CD8-positive, alpha-beta memory T cell (primary cell): ENCODE measurements around the gene TMEM174. TPM values are rescaled to one million over a fixed set of nuclear protein-coding genes. Genes with fewer than 3 reads are reported as not detected.
A peak's percentile ranks its signal among the peaks of the same experiment; 100 is the strongest.

Experiments used
- CTCF ChIA-PET: fragments of 350-600 bp; sonication (Branson Sonifier 250); formaldehyde crosslinking; loops from one replicate; lab custom pipeline; 2021; ENCODE audit warnings: antibody characterized with exemption; lab: Charles Lee
- POLR2A ChIA-PET: fragments of 350-600 bp; sonication (Branson Sonifier 250); formaldehyde crosslinking; loops from one replicate; lab custom pipeline; 2021; ENCODE audit warnings: antibody characterized with exemption; lab: Charles Lee
- DNase-seq, 5 donors: peaks; one replicate each; pipeline versions ENCODE4 v3.0.0 to v3.0.0-alpha.2; 2020 to 2022; ENCODE audit warnings: mixed read lengths in 1 of 5
- H3K27ac ChIP-seq: one replicate; pipeline ENCODE4 v1.7.0; 2013; ENCODE audit warnings: low read depth, mild to moderate bottlenecking, low read length, moderate library complexity
- H3K27me3 ChIP-seq: 2 replicates; pipeline ENCODE4 v1.7.0; 2013; ENCODE audit warnings: low read length, mild to moderate bottlenecking; ENCODE audit not compliant: insufficient read depth, poor library complexity, severe bottlenecking
- H3K36me3 ChIP-seq: 2 replicates; pipeline ENCODE4 v1.7.0; 2013; ENCODE audit warnings: mild to moderate bottlenecking, low read length, moderate library complexity; ENCODE audit not compliant: insufficient read depth
- H3K4me1 ChIP-seq: 2 replicates; pipeline ENCODE4 v1.7.0; 2013; ENCODE audit warnings: mild to moderate bottlenecking, low read length, moderate library complexity; ENCODE audit not compliant: insufficient read depth
- H3K4me3 ChIP-seq: 2 replicates; pipeline ENCODE4 v1.7.0; 2013; ENCODE audit warnings: mild to moderate bottlenecking, low read length
- H3K9me3 ChIP-seq: 2 replicates; pipeline ENCODE4 v1.7.0; 2013; ENCODE audit warnings: mild to moderate bottlenecking, low read length
- H3K27ac Mint-ChIP-seq, 8 donors: one replicate each; pipeline ENCODE4 v1.8.0; 2020 to 2021; ENCODE audit warnings: mixed read lengths in 8 of 8, mild to moderate bottlenecking in 6 of 8, inconsistent platforms in 3 of 8, moderate library complexity in 3 of 8
- H3K27me3 Mint-ChIP-seq, 2 donors: one replicate each; pipeline ENCODE4 v1.8.0; 2020 to 2021; ENCODE audit warnings: mixed read lengths in 2 of 2, mild to moderate bottlenecking in 1 of 2, moderate library complexity in 1 of 2
- H3K36me3 Mint-ChIP-seq, 3 donors: one replicate each; pipeline ENCODE4 v1.8.0; 2020 to 2021; ENCODE audit warnings: mixed read lengths in 3 of 3, inconsistent platforms in 1 of 3, mild to moderate bottlenecking in 1 of 3
- H3K4me1 Mint-ChIP-seq, 3 donors: one replicate each; pipeline ENCODE4 v1.8.0; 2020 to 2021; ENCODE audit warnings: mixed read lengths in 3 of 3, inconsistent platforms in 1 of 3, mild to moderate bottlenecking in 1 of 3
- H3K4me3 Mint-ChIP-seq, 7 donors: one replicate each; pipeline ENCODE4 v1.8.0; 2020 to 2021; ENCODE audit warnings: mixed read lengths in 7 of 7, mild to moderate bottlenecking in 6 of 7, moderate library complexity in 4 of 7, inconsistent platforms in 2 of 7
- H3K9me3 Mint-ChIP-seq, 5 donors: one replicate each; pipeline ENCODE4 v1.8.0; 2020 to 2022; ENCODE audit warnings: mixed read lengths in 5 of 5, mild to moderate bottlenecking in 3 of 5, moderate library complexity in 2 of 5, inconsistent platforms in 1 of 5
- polyA plus RNA-seq: library from polyadenylated mRNA; unstranded; fragments of 300-500 nt; fragmentation: Illumina TruSeq; gene quantifications from one replicate; pipeline ENCODE4 v1.2.3, GENCODE V29; 2021
- total RNA-seq, 2 experiments: library from RNA; stranded (reverse); gene quantifications; one replicate each; pipeline ENCODE4 v1.2.3, GENCODE V29; 2021

The TMEM174 gene
- total and polyA plus RNA-seq, 3 experiments from 2014 or later, result not detected

DNA sequence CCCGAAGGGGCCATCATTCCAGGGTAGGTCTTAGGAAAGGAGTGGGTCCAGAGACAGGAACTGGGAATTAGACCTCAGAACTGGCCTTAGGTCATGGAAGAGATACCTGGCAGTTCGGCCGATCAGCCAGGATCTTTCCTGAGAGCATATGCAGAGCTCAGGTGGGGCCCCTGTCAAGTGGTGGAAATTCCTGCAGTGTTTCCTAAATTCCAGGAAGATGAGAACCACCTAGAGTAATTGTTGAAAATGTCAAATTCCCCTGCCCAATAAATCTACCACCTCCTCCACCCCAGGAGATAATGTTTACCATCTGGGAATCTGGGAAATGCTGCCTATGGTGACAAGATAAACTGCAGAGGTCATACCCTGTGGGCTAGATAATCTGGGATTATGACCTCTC is 38.0 kb upstream of the TMEM174 start:
- H3K4me3 Mint-ChIP-seq, result no peak overlapping the region
- H3K27me3 ChIP-seq, result peaks cover 15% of the 10 kb centered on the region
- no peaks in the 10 kb centered on the region for H3K9me3 Mint-ChIP-seq
- DNase-seq, result no peak
- no peak overlapping the region for H3K4me3 ChIP-seq
- H3K27me3 Mint-ChIP-seq, result peaks cover 9 to 43% of the 10 kb centered on the region in 2 donors
- no peak overlapping the region for H3K27ac ChIP-seq
- H3K4me1 ChIP-seq, result no peaks in the 10 kb centered on the region
- ChIA-PET CTCF (no interaction called here), POLR2A (no interaction called here)
- no peaks in the 10 kb centered on the region for H3K9me3 ChIP-seq
- H3K4me1 Mint-ChIP-seq, result peaks cover 0 to 5% (median 0%) of the 10 kb centered on the region in 3 donors
- H3K36me3 Mint-ChIP-seq, result no peaks in the 10 kb centered on the region
- H3K36me3 ChIP-seq, result no peaks in the 10 kb centered on the region
- peak overlapping the region in 1 of 8 donors; percentile 77 for H3K27ac Mint-ChIP-seq

DNA sequence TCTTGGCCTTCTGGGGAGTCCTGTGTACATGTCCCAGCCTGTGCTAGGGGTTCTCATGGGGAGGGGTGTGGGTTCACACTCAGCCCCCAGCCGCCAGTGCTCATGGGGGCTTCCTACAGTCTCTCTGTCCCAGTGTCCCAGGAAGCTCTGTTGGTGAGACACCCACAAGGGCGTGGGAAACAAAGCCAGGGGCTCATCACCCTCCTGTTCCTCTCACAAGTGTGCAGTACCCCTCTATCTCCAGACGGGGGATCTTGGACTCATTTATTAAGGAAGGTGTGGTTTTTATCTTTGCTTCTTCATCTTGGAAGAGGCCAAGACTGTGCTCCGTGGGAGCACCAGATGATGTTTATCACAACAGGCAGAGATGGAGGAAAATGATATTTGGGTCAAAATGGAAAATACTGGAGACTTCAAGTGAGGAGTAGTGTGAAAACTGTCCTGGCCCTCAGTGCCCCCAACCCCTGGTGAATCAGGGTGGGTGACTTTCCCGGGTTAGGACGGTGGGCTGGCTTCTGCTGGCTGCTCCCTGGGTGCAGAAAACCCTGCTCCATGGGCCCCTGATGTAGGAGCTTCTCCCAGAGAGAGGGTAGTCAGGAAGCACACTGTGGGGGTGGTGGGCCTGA is 37.5 kb upstream of the TMEM174 start:
- ChIA-PET POLR2A (no interaction called here), CTCF (no interaction called here)
- no peaks in the 10 kb centered on the region for H3K9me3 ChIP-seq
- Mint-ChIP-seq H3K4me1 (peaks cover 0 to 5% (median 0%) of the 10 kb centered on the region in 3 donors), H3K36me3 (no peaks in the 10 kb centered on the region), H3K9me3 (no peaks in the 10 kb centered on the region), H3K27me3 (peaks cover 9 to 39% of the 10 kb centered on the region in 2 donors), H3K4me3 (no peak overlapping the region), H3K27ac (no peak overlapping the region)
- peaks cover 15% of the 10 kb centered on the region for H3K27me3 ChIP-seq
- no peak overlapping the region for H3K27ac ChIP-seq
- H3K36me3 ChIP-seq, result no peaks in the 10 kb centered on the region
- DNase-seq, result no peak
- H3K4me3 ChIP-seq, result no peak overlapping the region
- H3K4me1 ChIP-seq, result no peaks in the 10 kb centered on the region

DNA sequence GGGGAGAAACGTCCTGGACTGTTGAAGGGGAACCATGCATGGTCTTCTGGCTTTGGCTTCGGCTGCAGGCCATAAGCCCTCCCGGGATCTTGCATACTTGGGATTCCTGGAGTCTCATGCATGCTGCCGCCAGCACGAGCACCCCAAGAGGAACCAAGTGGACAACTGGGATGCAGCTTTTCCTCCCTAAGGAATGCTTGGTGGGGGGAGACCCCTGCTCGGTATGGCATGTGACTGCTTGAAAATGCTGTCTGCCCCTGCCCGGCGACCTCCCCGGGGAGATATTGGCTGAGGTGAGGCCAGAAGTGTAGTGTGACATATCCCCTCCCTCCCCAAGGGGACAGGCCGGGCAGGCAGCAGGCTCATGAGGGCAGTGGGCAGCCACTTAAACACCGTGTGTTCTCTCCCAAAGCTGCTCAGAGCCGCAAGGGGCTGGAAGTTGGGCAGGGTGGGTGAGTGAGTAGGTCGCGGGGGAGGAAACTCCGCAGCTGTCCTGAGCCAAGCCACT is 36.9 kb upstream of the TMEM174 start:
- Histone ChIP-seq H3K4me1 (no peaks in the 10 kb centered on the region), H3K36me3 (no peaks in the 10 kb centered on the region), H3K27me3 (peaks cover 15% of the 10 kb centered on the region), H3K27ac (no peak overlapping the region), H3K9me3 (no peaks in the 10 kb centered on the region), H3K4me3 (no peak overlapping the region)
- DNase-seq, result no peak
- Mint-ChIP-seq H3K4me3 (no peak overlapping the region), H3K27ac (no peak overlapping the region), H3K4me1 (peaks cover 0 to 5% (median 0%) of the 10 kb centered on the region in 3 donors), H3K27me3 (peaks cover 6 to 40% of the 10 kb centered on the region in 2 donors), H3K9me3 (no peaks in the 10 kb centered on the region), H3K36me3 (no peaks in the 10 kb centered on the region)
- ChIA-PET CTCF (no interaction called here), POLR2A (no interaction called here)

DNA sequence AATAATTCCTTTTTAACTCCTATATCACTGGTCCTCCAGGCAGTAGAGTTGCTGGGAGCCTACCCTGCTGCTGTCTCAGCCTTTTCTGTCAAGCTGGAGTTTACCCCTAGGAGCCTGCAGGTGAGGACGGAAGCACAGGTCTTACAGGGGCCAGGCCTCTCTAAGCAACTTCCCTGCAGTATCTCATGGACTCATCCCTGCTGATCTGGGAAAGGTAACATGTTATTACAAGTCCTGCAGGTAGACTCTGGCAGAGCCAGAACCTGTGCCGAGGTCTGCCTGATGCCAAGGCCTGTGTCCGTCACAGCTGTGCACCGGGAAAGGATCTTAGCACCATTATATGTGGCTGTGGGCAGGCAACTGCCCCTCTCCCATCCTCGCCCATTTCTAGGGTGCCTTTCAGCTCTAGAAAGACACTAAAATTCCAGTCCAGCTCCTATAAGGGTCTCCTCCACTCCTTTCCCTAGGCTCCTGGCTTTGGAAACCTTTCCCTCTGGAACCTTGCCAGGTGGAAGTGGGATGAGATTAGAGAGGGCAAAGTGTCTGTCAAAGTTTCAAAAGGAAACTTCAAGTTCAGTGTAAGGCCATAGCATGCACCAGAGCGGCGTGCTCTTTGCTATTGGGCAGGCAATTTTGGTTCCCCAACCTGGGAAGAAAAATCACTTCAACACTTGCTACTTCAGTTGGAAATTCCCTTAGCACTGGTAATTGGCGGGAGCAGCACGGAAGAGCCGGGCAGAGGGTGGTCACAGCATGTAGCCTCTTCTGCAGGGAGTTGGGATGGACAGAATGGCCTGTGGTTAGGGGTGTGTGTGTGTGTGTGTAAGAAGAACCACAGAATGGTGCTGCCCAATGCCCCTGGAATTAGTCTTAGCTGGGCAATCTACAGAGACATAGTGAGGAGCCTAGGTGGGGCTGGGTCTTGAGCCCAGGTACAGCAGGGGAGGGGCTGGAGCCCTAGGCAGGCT is 35.1 kb upstream of the TMEM174 start:
- no peak overlapping the region for H3K27ac ChIP-seq
- ChIA-PET POLR2A (no interaction called here), CTCF (no interaction called here)
- H3K4me1 ChIP-seq, result no peaks in the 10 kb centered on the region
- no peak overlapping the region for H3K4me3 Mint-ChIP-seq
- H3K36me3 ChIP-seq, result no peaks in the 10 kb centered on the region
- no peaks in the 10 kb centered on the region for H3K36me3 Mint-ChIP-seq
- H3K4me1 Mint-ChIP-seq, result peaks cover 0 to 5% (median 0%) of the 10 kb centered on the region in 3 donors
- no peaks in the 10 kb centered on the region for H3K9me3 Mint-ChIP-seq
- no peak overlapping the region for H3K4me3 ChIP-seq
- no peak overlapping the region for H3K27ac Mint-ChIP-seq
- DNase-seq, result no peak
- H3K9me3 ChIP-seq, result no peaks in the 10 kb centered on the region
- H3K27me3 Mint-ChIP-seq, result peaks cover 13 to 52% of the 10 kb centered on the region in 2 donors
- peaks cover 15% of the 10 kb centered on the region for H3K27me3 ChIP-seq

DNA sequence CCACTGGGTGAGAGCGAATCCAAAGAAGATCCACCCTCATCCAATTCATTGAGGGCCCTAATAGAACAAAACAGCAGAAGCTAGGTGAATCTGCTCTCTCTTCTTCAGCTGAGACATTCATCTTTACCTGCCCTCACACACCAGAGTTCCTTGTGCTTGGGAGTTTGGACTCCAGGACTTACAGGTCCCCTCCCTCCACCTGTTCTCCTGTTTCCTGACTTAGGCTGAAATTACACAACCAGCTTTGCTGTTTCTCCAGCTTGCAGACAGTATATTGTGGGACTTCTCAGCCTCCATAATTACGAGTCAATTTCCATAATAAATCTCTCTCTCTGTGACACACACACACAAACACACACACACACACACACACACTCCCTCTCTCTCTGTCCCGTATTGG is 33.5 kb upstream of the TMEM174 start:
- POLR2A ChIA-PET, result no interaction called here
- no peak overlapping the region for H3K27ac Mint-ChIP-seq
- H3K27me3 Mint-ChIP-seq, result peaks cover 16 to 60% of the 10 kb centered on the region in 2 donors

DNA sequence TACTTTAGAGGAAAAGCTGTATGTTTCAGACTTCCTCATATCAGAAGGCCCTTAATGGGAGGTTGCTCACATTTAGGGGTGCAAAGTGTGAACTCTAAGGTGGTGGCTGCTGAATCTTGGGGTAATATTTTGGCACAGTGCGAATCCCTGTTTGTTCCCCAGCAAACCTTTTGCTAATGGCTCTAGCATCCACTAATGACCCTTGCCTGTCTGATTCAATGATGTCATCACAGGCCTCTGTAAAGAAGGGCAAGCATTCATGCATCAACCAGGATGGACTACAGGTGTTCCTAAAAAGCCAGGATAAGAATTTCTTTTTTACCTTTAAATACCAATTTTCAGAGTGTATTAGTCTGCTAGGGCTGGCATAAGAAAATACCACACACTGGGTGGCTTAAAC is 32.2 kb upstream of the TMEM174 start:
- Mint-ChIP-seq H3K27ac (no peak overlapping the region), H3K36me3 (peaks cover 0 to 5% (median 0%) of the 10 kb centered on the region in 3 donors), H3K9me3 (no peaks in the 10 kb centered on the region), H3K4me1 (no peaks in the 10 kb centered on the region), H3K4me3 (no peak overlapping the region), H3K27me3 (peaks cover 19 to 56% of the 10 kb centered on the region in 2 donors)
- H3K4me3 ChIP-seq, result no peak overlapping the region
- ChIA-PET POLR2A (no interaction called here), CTCF (no interaction called here)
- H3K27me3 ChIP-seq, result peaks cover 15% of the 10 kb centered on the region
- no peaks in the 10 kb centered on the region for H3K36me3 ChIP-seq
- H3K27ac ChIP-seq, result no peak overlapping the region
- no peak for DNase-seq
- no peaks in the 10 kb centered on the region for H3K4me1 ChIP-seq
- no peaks in the 10 kb centered on the region for H3K9me3 ChIP-seq

More for the DNA sequence above, 33.5 kb upstream of the TMEM174 start:
- Mint-ChIP-seq H3K4me3 (no peak overlapping the region), H3K4me1 (peaks cover 0 to 5% (median 0%) of the 10 kb centered on the region in 3 donors), H3K36me3 (peaks cover 0 to under 1% (median 0%) of the 10 kb centered on the region in 3 donors), H3K9me3 (no peaks in the 10 kb centered on the region)
- no peak overlapping the region for H3K4me3 ChIP-seq
- H3K27me3 ChIP-seq, result peaks cover 15% of the 10 kb centered on the region
- no peaks in the 10 kb centered on the region for H3K4me1 ChIP-seq
- no peaks in the 10 kb centered on the region for H3K36me3 ChIP-seq
- no peak overlapping the region for H3K27ac ChIP-seq
- CTCF ChIA-PET, result no interaction called here
- DNase-seq, result no peak
- no peaks in the 10 kb centered on the region for H3K9me3 ChIP-seq

DNA sequence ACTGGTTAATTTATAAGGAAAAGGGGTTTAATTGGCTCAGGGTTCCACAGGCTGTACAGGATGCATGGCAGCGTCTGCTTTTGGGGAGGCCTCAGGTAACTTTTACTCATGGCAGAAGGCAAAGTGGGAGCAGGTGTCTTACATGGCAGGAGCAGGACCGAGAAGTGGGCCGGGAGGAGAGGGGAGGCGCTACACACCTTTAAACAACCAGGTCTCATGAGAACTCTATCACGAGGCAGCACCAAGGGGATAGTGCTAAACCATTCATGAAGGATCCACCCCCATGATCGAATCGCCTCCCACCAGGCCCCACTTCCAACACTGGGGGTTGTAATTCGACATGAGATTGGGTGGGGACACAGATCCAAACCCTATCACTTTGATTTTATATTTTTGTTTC is 31.0 kb upstream of the TMEM174 start:
- no peaks in the 10 kb centered on the region for H3K9me3 Mint-ChIP-seq
- Histone ChIP-seq H3K36me3 (no peaks in the 10 kb centered on the region), H3K9me3 (no peaks in the 10 kb centered on the region), H3K27ac (no peak overlapping the region), H3K4me3 (no peak overlapping the region), H3K4me1 (no peaks in the 10 kb centered on the region), H3K27me3 (peaks cover 8% of the 10 kb centered on the region)
- H3K4me1 Mint-ChIP-seq, result no peaks in the 10 kb centered on the region
- H3K27me3 Mint-ChIP-seq, result peaks cover 22 to 56% of the 10 kb centered on the region in 2 donors
- no peak overlapping the region for H3K4me3 Mint-ChIP-seq
- ChIA-PET CTCF (no interaction called here), POLR2A (no interaction called here)
- peak overlapping the region in 1 of 8 donors; percentile 77 for H3K27ac Mint-ChIP-seq
- no peak for DNase-seq
- peaks cover 0 to 5% (median 2%) of the 10 kb centered on the region in 3 donors for H3K36me3 Mint-ChIP-seq

DNA sequence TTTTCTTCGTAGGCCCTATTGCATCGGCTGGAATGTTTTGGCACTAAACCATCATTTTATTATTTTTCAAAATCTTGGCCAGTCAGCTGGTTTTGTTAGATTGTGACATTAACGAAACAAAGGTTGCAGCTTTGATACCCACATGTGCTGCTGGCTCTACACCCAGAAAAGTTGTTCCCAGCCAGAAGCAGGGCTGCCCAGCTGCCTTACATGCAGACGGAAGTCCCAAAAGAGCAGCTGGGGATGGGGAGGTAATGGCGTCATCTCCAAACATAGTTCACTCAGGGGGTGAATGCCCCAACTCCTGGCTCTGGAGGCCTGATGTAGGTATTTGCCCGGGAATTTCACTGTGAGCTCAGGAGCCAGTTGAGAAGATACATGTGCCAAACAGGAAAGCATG is 29.3 kb upstream of the TMEM174 start:
- no peak overlapping the region for H3K4me3 Mint-ChIP-seq
- Histone ChIP-seq H3K9me3 (no peaks in the 10 kb centered on the region), H3K4me3 (no peak overlapping the region), H3K4me1 (no peaks in the 10 kb centered on the region), H3K27ac (no peak overlapping the region), H3K36me3 (no peaks in the 10 kb centered on the region), H3K27me3 (no peaks in the 10 kb centered on the region)
- DNase-seq, result no peak
- H3K27me3 Mint-ChIP-seq, result peaks cover 25 to 49% of the 10 kb centered on the region in 2 donors
- peaks cover 0 to 5% (median 2%) of the 10 kb centered on the region in 3 donors for H3K36me3 Mint-ChIP-seq
- no peaks in the 10 kb centered on the region for H3K9me3 Mint-ChIP-seq
- no peak overlapping the region for H3K27ac Mint-ChIP-seq
- POLR2A ChIA-PET, result no interaction called here
- no peaks in the 10 kb centered on the region for H3K4me1 Mint-ChIP-seq
- CTCF ChIA-PET, result no interaction called here
